HEK293T (cell line): ENCODE results near the gene MRPL21.
A peak's percentile ranks its signal among the peaks of the same experiment; 100 is the strongest.

ENCODE experiments used
- CTCF ChIA-PET: fragments of 350-600 bp; formaldehyde crosslinking; extraction: SDS; loops from one replicate; lab custom pipeline; 2021; ENCODE audit warnings: antibody characterized with exemption, inconsistent platforms; lab: Yijun Ruan, JAX
- POLR2A ChIA-PET: fragments of 350-600 bp; formaldehyde crosslinking; extraction: SDS; loops from one replicate; lab custom pipeline; 2020; ENCODE audit warnings: antibody characterized with exemption, inconsistent platforms; lab: Yijun Ruan, JAX
- DNase-seq: peaks from one replicate; pipeline ENCODE4 v3.0.0; 2012; ENCODE audit warnings: mixed read lengths; ENCODE audit errors: extremely low spot score
- ARNT ChIP-seq: fragments of 450-650 bp; IDR thresholded peaks from 2 replicates; pipeline ENCODE4 v1.6.1; 2017; ENCODE audit warnings: mild to moderate bottlenecking
- BHLHE40 ChIP-seq: fragments of 450-650 bp; IDR thresholded peaks from 2 replicates; pipeline ENCODE4 v1.6.1; 2016; ENCODE audit warnings: mild to moderate bottlenecking, moderate library complexity, borderline replicate concordance
- CTBP1 ChIP-seq: fragments of 450-650 bp; IDR thresholded peaks from 2 replicates; pipeline ENCODE4 v1.6.1; 2016; ENCODE audit warnings: borderline replicate concordance
- ELF4 ChIP-seq: fragments of 450-650 bp; IDR thresholded peaks from 2 replicates; pipeline ENCODE4 v1.6.1; 2017; ENCODE audit warnings: antibody characterized with exemption
- FOXA1 ChIP-seq: fragments of 450-650 bp; IDR thresholded peaks from 2 replicates; pipeline ENCODE4 v1.6.1; 2016; ENCODE audit warnings: mild to moderate bottlenecking
- FOXK2 ChIP-seq: fragments of 450-650 bp; IDR thresholded peaks from 2 replicates; pipeline ENCODE4 v1.6.1; 2016; ENCODE audit warnings: mild to moderate bottlenecking
- FOXM1 ChIP-seq: fragments of 450-650 bp; IDR thresholded peaks from 2 replicates; pipeline ENCODE4 v1.6.1; 2017; ENCODE audit warnings: mild to moderate bottlenecking, borderline replicate concordance
- HDGF ChIP-seq: fragments of 450-650 bp; IDR thresholded peaks from 2 replicates; pipeline ENCODE4 v1.6.1; 2017; ENCODE audit warnings: antibody characterized with exemption, borderline replicate concordance
- L3MBTL2 ChIP-seq: fragments of 450-650 bp; conservative IDR thresholded peaks from 2 replicates; pipeline ENCODE4 v1.6.1; 2016; ENCODE audit warnings: mild to moderate bottlenecking
- LEF1 ChIP-seq: fragments of 450-650 bp; IDR thresholded peaks from 2 replicates; pipeline ENCODE4 v1.6.1; 2017; ENCODE audit warnings: mild to moderate bottlenecking, borderline replicate concordance
- NFRKB ChIP-seq: fragments of 450-650 bp; IDR thresholded peaks from 2 replicates; pipeline ENCODE4 v1.6.1; 2016; ENCODE audit warnings: mild to moderate bottlenecking, moderate library complexity
- PKNOX1 ChIP-seq: fragments of 450-650 bp; IDR thresholded peaks from 2 replicates; pipeline ENCODE4 v1.6.1; 2016
- SP1 ChIP-seq: fragments of 450-650 bp; IDR thresholded peaks from 2 replicates; pipeline ENCODE4 v1.6.1; 2017
- SUZ12 ChIP-seq: fragments of 450-650 bp; IDR thresholded peaks from 2 replicates; pipeline ENCODE4 v1.6.1; 2016; ENCODE audit warnings: mild to moderate bottlenecking
- TARDBP ChIP-seq: fragments of 450-650 bp; IDR thresholded peaks from 2 replicates; pipeline ENCODE4 v1.6.1; 2016
- ZNF384 ChIP-seq: fragments of 450-650 bp; IDR thresholded peaks from 2 replicates; pipeline ENCODE4 v1.6.1; 2016

MRPL21 gene

DNA sequence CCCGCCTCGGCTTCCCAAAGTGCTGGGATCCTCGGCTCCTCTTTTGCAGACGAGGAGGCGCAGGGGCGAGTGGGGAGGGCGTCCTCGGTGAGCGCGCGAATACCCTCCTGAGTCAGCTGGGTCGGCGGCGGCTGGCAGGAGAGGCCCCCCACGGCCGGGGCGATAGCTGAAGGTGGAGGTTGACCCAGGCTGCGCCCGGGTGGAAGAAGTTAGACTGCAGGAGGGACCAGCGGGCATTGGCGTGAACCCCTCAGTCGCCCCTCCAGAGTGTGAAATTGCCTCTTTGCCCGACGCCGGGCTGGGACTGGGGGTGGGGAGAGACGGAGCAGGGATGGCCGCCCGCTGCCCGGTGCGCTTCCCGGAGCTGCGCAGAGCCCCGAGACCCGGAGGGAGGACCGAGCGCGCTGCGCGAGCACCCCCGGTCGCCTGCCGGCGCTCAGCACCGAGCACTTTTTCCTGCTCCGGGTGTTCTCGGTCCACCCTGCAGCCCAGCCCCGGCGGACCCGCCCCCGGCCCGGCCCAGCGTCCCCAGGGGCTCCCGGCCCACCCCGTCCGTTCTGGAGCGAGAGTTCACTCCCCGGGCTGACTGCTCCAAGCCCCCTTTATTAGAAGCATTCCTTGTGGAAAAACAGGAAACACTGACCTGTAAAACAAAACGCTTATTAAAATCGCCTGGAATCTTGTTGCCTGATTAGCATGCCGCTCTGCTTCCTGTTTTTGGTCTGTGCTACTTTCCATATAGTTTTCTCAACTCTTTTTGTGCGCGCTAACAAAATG, 48.2 kb downstream of the MRPL21 start:
- peak; percentile 41 for DNase-seq
- CTCF ChIA-PET: no interaction called here
- POLR2A ChIA-PET: no interaction called here
- TF ChIP-seq HDGF (no peak), TARDBP (no peak), PKNOX1 (no peak), SP1 (no peak), FOXA1 (no peak), ARNT (no peak), ZNF384 (no peak), FOXM1 (no peak), ELF4 (no peak), FOXK2 (no peak), LEF1 (no peak), SUZ12 (no peak)

- POLR2A ChIA-PET: no interaction called here
- TF ChIP-seq FOXM1: no peak
- TF ChIP-seq FOXK2: no peak
- CTCF ChIA-PET: no interaction called here
- DNase-seq: no peak
These were observed 49.2 kb downstream of the MRPL21 start for GRCh38 chr11:68854273-68854958.

GRCh38 chr11:68852628-68853027, 51.0 kb downstream of the MRPL21 start:
- no peak for DNase-seq
- TF ChIP-seq ARNT (no peak), HDGF (no peak), NFRKB (no peak), BHLHE40 (no peak), TARDBP (no peak), FOXM1 (no peak), FOXK2 (no peak), SUZ12 (no peak), SP1 (no peak), PKNOX1 (no peak), LEF1 (no peak), FOXA1 (no peak), L3MBTL2 (no peak), ELF4 (no peak), ZNF384 (no peak), CTBP1 (no peak)
- ChIA-PET CTCF (no interaction called here), POLR2A (no interaction called here)

DNA sequence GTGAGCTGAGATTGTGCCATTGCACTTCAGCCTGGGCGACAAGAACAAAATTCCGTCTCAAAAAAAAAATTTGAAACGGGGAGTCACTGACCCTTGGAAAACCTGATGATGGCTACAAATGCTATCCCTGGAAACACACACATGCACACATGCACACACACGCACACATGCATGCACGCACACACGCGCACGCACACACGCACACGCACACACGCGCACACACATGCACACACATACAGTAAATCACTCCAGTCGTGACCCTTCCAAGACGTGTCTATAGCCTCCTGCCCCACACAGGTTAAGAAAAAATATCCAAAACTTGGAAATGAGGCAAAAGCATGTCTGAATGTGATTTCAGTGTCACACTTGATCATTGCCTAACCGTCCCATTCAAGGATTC, 55.2 kb downstream of the MRPL21 start:
- CTCF ChIA-PET: no interaction called here
- POLR2A ChIA-PET: no interaction called here
- no peak for TF ChIP-seq L3MBTL2
- DNase-seq: no peak

DNA sequence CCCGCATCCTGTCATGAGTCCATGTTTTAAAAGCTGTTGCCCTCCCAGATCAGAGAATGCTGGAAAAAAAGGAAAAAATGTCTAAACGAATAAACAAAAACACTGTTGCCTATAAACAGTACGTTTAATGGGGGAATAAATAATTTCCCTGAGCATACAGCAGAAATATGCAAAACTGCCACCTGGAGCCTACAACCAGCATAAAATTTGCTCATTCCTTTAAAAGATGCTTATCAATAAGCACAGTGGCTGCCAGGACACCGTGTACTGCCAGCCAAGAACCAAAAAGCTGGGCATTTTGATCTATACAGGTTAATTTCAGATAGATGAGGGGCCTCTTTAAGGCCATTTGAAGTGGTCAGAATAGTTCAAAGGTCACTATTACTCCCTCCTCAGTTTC, 56.2 kb downstream of the MRPL21 start:
- TF ChIP-seq SUZ12: no peak
- TF ChIP-seq L3MBTL2: no peak
- TF ChIP-seq ELF4: no peak
- no peak for TF ChIP-seq FOXK2
- no peak for TF ChIP-seq SP1
- TF ChIP-seq LEF1: no peak
- no peak for TF ChIP-seq CTBP1
- no peak for TF ChIP-seq NFRKB
- no peak for TF ChIP-seq FOXM1
- TF ChIP-seq HDGF: no peak
- no peak for TF ChIP-seq TARDBP
- TF ChIP-seq BHLHE40: no peak
- no peak for TF ChIP-seq ZNF384
- TF ChIP-seq ARNT: no peak
- no peak for TF ChIP-seq PKNOX1
- no peak for TF ChIP-seq FOXA1
- no peak for DNase-seq
- POLR2A ChIA-PET: no interaction called here
- CTCF ChIA-PET: no interaction called here

DNA sequence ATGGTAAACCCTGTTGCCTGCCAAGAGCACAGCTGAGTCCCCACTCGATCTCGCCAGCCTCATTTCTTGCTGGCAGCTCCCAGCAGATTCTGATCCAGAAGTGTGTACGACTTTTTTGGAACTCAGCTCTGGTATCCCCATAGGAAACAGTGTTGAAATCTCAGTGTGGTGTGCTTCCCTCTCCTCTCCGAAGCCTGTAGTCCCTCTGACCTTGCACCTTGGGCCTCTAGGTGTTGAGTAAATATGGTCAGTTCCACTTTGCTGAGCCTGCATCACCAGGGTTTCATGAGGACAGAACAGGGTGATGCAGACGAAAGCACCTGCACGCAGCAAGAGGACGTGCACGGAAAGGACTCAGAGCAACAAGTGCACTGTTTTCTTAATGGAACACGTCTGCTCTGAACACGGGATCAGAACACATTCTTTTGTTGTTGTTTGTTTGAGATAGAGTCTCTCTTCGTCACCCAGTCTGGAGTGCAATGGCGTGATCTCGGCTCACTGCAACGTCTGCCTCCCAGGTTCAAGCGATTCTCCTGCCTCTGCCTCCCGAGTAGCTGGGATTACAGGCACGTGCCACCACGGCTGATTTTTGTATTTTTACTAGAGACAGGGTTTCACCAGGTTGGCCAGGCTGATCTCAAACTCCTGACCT, 58.2 kb downstream of the MRPL21 start:
- POLR2A ChIA-PET: no interaction called here
- TF ChIP-seq PKNOX1 (no peak), NFRKB (no peak), SUZ12 (no peak), ZNF384 (no peak), TARDBP (no peak), ELF4 (no peak), HDGF (no peak), FOXM1 (no peak), FOXK2 (no peak), SP1 (no peak), LEF1 (no peak), BHLHE40 (no peak), ARNT (no peak), CTBP1 (no peak), FOXA1 (no peak)

More for the DNA sequence above, 58.2 kb downstream of the MRPL21 start:
- CTCF ChIA-PET: no interaction called here
- DNase-seq: no peak
